Hepatocyte (in vitro differentiated cells): Measurements from ENCODE around the gene PRR5.

ENCODE experiments used
- CTCF ChIP-seq: fragments of 200-600 bp; sonication (generic); IDR thresholded peaks from 2 replicates; pipeline ENCODE4 v1.5.1; 2016; ENCODE audit warnings: antibody characterized with exemption, mild to moderate bottlenecking; ENCODE audit not compliant: poor library complexity
- EZH2 ChIP-seq: fragments of 200-600 bp; sonication (generic); IDR thresholded peaks from 2 replicates; pipeline ENCODE4 v1.6.1; 2016; ENCODE audit warnings: antibody characterized with exemption, mild to moderate bottlenecking, borderline replicate concordance
- EZH2phosphoT487 ChIP-seq: fragments of 200-600 bp; sonication (generic); IDR thresholded peaks from one replicate; pipeline ENCODE4 v1.6.1; 2018; ENCODE audit warnings: antibody characterized with exemption, mild to moderate bottlenecking, low read depth, moderate library complexity; ENCODE audit not compliant: unreplicated experiment, severe bottlenecking

- TF ChIP-seq CTCF (no peak), EZH2 (no peak), EZH2phosphoT487 (no peak)
Observed at GRCh38 chr22:44732017-44732561, 30.1 kb downstream of the PRR5 start.
